Measurements from ENCODE around the gene NGEF.
"Not testable (repeated sequence)": the region's sequence is repeated elsewhere in the genome, so short reads cannot be mapped to it uniquely, and the experiment has no call there.

The NGEF gene

DNA sequence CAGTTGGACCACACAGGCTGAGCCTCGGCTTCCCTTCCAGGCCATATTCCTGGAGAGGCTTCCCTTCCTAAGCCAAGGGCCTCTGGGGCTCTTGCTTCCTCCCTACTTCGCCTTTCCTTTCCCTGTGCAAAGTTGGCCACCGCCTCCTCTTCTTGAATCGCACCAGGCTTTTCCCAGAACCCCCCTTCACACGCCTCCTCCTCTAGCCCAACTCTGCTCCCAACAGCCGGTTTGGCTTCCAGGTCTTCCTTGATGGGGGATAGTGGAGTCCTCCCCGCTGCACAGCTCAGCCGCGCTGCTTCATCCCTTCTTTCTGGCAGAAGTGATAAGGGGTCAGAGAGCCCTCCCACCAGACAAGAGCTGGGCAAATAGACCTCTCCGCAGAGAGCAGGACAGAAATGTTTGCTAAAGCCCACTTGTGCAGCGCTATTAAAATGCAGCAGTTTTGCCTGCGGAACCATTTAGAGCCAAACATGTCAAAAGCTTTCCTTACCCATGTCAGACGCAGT is 86.6 kb downstream of the NGEF start:
- DNase-seq: peak; percentile 53

DNA sequence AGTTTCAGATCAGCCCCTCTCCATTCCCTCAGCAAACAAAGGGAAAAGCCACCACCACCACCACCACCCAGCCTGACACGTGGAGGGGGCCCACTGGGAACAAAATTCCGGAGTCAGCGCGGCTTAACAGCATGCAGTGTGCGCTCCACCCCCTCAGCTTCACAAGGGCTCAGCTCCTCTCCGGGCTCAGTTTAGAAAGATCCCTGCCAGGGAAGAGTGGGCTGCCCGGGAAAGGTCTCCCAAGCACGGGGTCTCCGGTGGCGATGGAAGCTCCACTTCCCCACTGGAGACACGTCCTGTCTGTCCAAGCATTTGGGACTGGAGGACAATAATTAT is 87.3 kb downstream of the NGEF start:
- peak; percentile 24 for DNase-seq

DNA sequence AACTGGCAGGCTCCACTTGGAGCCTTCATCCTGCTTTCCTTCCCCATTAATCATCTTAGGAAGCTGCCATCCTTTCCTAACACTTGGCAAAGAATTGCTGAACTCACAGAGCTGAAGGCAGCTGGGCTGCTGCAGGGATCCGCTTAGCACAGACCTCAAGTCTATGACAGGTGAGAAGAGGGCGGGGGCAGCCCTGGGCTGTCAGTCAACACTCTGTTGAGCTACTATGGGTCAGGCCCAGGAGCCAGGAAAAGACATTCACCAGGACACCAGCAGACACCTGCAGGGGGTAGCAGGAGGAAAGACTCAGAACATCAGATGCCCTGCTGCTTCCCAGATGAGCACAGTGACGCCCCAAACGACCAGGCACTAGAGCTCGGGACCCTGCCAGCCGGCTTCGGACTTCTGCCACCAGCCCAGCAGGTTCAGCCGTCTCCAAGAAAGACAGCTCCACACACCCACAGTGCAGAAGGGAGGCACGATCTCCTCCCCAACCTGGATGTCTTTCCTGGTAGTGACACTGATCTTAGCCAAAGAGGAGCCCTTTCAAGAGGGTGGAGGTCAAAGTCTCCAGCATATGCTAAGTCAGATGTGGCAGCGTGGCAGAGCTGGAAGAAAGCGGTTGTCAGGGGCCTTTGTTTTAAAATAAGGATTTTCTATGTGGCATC is 87.8 kb downstream of the NGEF start:
- no peak for DNase-seq

DNA sequence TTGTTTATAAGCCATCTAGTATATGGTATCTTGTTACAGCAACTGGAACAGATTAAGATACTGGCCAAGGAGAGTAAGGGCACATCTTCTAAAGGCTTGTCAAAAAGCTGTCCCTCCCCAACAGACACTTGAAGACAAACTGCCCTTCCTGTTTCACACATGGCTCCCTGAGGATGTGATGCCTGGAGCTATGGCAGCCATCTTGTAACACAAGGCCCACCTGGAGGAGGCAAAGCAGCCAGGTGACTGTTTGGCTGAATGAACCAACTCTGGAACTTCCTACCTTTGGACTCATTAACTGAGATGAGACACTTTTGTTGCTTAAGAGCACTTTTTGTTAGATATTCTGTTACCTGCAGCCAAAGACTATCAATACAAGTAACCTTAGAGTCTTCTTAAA is 88.6 kb downstream of the NGEF start:
- DNase-seq: no peak

DNA sequence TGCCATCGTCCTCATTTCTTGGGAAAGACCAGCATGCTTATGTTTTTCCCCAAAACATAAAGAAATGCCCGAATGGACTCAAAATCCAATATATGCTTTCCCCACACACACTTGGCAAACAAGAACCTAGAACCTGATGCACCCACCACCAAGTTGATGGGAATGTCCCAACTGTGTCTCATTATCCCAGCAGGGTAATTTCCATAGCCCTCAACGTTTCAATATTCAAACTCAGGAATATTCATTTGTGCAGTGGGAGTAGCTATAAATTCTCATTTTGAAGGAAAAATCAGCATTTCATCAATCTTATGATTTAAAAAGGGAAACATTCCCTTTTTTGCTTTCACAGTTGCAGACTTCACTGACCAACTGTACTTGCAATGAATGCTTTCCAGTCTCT is 92.3 kb downstream of the NGEF start:
- no peak for DNase-seq

DNA sequence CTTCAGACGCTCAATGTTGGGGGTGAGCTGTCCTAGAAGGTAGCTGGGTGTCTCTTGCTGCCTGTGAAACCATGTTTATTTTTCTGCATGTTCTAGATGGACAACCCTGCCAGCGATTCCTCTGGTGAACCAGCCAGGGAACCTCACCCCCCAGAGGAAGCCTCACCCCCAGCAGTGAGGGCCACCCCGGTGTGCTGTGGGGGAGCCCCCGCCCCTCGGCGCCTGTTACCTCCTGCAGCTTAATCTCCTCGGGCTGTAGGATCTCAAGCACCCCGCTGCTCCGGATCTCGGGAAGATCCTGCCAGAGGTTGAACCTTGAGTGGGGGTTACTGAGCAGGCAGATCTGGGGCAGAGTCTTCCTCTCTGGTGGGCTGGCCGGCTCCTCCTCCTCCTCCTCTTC is 93.0 kb downstream of the NGEF start:
- DNase-seq: no peak

DNA sequence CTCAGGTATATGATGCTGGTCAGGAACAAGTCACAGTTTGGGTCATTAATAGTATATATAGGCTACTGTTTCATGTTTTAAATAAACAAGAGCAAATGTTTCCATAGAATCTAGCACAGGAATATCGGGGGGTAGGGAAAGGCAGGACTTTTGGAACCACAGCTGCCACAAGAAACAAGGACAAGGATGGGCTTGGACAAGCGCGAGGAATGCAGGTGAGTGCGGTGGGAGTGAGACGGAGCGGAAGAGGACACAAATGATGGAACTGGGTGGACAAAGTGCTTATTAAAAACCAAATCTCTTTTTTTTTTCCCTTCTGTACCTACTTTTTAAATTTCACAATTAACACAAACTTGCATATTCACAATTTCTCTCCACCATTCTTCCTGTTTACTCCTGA is 93.9 kb downstream of the NGEF start:
- no peak for DNase-seq

DNA sequence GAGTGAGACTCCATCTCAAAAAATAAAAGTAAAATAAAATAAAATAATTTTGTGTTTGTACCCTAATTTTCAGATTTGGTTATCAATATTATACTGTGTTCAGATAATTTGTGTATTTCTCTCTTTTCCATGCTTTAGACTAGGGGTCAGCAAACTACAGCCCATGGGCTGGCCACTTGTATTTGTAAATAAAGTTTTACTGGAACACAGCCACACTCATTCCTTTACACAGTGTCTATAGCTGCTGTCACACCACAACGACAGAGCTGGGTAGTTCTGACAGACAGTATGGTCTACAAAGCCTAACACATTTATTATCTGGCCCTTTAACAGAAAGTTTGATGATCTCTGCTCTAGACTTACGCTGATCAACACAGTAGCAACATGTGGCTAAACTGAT is 99.2 kb downstream of the NGEF start:
- DNase-seq: no peak

DNA sequence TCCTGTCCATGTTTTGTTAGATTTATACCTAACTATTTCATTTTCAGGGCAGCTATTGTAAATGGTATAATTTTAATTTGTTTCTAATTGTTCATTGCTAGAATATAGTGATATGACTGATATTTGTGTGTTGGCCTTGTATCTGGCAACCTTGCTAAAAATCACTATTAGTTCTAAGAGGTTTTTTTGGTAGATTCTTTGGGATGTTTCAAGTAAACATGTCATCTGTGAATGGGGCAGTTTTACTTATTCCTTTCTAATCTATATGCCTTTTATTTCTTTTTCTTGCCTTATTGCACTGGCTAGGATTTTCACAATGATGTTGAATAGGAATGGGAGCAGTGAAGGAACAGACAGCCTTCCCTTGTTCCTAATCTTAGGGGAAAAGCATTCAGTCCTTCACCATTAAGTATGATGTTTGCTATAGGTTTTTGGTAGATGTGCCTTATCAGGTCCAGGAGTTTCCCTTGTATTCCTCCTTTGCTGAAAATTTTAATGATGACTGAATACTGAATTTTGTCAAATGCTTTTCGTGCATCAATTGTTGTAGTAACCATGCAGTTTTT is 101.3 kb downstream of the NGEF start:
- DNase-seq: no peak

DNA sequence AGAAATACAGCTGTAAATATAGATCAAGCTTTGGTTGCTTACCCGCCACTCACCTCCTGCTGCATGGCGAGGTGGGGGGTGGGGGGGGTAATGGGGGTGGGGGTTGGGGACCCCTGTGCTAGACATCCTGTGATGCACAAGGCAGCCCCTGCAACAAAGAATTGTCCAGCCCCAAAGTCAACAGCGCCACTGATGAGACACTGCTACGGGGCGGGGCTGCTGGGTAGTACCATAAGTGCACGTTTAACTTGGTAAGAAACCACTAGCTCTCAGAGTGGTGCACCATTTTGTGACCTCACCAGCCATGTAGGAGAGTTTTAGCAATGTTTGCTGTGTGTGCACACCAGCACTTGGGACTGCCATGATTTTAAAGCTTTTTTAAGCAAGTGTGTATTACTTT is 102.7 kb downstream of the NGEF start:
- DNase-seq: no peak

DNA sequence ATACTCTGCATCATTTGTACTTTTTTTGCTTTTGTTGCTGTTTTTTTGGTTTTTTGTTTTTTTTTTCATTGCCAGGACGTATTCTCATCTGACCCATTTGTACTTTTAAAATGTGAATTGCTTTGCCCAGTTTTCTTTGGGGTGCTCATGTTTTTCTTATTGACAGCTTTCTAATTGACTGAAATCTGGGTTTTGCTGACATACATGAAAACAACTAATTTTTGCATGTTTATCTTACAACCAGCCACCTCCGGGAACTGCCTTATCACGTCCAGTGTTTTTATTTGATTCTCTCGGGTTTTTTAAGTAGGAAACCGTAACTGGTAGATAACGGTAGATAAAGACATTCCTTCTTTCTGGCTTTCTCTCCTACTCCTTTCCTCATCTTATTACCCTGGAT is 104.4 kb downstream of the NGEF start:
- no peak for DNase-seq

DNA sequence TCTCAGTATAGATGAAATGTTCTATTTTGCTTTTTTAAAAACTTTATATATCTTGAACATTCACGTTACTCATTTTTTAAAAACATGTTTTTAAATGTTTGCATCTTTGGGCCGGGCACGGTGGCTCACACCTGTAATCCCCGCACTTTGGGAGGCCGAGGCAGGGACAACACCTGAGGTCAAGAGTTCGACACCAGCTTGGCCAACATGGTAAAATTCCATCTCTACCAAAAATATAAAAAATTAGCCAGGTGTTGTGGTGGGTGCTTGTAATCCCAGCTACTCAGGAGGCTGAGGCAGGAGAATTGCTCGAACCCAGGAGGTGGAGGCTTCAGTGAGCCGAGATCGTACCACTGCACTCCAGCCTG is 105.4 kb downstream of the NGEF start:
- not testable (repeated sequence) for DNase-seq

DNA sequence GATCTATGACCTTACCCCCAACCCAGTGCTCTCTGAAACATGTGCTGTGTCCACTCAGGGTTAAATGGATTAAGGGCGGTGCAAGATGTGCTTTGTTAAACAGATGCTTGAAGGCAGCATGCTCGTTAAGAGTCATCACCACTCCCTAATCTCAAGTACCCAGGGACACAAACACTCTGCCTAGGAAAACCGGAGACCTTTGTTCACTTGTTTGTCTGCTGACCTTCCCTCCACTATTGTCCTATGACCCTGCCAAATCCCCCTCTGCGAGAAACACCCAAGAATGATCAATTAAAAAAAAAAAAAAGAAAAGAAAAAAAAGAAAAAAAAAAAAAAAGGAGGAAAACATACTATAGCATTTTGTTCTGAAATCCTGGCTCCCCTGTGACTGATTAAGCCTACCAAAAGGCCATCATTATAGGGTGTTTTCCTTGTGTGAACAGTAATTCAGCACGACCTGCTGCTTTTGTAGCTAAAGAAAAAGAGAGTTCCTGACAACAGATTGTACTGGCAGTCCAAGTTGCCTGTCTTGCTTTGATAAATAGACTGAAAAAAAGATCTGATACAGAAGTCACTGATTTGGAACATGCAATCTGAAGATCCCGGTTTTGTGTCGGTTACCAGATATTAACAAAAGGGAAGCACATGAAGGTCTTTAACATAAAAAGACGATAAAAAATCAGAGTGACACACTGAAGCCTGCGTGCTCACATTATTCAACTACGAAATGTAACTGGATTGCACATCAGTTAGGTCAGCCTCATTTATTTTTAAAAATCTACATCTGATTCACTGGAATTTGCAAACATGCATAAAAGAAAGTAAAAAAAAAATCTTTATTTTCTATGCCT is 106.0 kb downstream of the NGEF start:
- DNase-seq: not testable (repeated sequence)

DNA sequence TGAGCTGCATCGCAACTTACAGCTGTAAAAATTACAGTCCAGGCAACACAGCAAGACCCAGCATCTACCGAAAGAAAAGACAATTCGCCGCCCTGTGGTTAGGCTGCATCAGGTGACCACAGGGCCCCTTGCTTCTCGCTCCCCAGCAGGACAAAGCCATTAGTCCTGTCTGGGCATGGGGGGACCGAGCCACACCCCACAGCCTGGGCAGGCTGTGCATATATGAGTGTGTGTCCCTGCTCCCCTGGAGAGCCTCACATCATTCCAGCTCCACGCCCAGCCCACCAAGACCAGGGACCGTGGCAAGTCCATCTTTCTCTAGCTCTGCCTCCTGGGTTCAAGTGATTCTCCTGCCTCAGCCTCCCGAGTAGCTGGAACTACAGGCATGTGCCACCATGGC is 109.1 kb downstream of the NGEF start:
- no peak for DNase-seq

DNA sequence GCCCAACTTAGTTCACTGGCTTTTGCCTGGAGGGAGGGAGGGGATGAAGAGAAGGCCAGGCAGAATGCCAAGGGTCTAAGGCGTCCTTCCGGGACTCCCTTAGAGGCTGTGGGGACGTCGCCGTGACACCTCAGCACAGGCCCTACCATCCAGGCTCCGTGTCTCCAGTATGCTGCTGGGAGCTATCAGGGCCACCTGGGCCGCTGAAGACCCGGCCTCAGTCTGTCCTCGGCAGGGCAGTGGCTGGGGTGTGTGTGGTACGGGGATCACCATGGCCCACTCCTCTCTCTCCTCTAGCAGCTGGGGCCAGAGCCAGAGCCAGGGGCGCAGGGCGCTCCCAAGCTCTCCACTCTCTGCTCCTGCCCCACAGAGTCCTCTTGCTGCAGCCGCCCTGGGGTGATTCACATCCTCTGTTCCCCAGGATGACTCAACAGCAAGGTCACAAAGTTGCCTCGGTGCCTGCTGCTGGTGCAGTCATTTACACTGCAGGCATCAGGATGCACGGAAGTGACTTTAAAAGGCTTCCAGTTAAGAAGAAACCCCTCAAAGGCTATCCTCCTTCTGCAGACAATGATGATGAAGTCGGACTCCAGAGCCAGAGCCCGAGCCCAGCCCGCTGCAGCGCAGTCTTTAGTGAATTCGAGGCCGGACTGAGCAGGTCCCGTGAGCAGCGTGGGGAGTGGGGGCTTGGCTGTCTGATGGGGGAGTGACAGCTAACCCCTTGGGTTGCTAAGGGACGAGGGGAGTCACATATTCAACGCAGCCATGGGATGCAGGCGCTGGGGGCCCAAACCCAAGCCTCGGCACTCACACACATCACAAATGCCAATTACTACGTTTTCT is 111.1 kb downstream of the NGEF start:
- DNase-seq: no peak

DNA sequence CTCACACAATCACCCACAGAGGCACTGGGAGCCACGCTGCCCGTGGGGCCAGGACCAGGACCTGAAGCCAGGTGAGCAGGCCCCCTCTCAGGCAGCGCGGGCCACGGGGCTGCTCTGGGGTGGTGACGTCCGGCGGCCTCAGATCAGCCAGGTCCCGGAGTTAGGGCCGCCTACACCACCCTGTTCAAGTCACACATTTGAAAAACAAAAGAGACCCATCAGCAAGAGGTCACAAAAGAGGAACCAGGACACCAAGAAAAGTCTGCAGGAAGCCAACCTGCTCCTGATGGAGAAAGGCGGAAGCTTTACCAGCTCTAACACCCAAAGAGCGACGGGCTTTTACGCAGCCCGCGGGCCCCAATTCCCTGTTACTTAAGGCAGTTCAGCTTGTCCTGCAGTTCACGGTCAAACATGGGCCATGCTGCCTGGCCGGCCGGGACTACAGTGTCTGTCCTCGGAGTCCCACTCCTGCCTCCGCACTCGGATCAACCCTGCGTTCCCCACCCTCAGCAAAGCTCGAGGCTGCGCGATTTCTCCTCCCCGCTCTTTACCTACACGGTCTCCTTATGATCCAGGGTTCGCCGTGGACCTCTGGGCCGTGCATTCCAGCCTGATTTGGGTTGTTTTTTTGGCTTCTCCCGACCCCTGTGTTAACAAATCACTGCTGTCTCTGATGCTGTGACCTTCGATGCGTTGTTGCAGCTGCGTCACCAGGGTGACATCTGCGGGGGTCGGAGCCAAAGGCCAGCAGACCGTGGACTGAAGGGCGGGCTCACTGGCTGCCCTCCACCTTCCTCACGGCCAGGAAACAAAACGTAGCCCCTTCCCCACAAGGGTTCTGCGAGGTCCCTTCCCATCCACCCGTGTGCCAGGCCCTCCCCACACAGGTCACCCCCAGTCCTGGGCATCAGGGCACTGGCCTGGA is 112.0 kb downstream of the NGEF start:
- DNase-seq: no peak

DNA sequence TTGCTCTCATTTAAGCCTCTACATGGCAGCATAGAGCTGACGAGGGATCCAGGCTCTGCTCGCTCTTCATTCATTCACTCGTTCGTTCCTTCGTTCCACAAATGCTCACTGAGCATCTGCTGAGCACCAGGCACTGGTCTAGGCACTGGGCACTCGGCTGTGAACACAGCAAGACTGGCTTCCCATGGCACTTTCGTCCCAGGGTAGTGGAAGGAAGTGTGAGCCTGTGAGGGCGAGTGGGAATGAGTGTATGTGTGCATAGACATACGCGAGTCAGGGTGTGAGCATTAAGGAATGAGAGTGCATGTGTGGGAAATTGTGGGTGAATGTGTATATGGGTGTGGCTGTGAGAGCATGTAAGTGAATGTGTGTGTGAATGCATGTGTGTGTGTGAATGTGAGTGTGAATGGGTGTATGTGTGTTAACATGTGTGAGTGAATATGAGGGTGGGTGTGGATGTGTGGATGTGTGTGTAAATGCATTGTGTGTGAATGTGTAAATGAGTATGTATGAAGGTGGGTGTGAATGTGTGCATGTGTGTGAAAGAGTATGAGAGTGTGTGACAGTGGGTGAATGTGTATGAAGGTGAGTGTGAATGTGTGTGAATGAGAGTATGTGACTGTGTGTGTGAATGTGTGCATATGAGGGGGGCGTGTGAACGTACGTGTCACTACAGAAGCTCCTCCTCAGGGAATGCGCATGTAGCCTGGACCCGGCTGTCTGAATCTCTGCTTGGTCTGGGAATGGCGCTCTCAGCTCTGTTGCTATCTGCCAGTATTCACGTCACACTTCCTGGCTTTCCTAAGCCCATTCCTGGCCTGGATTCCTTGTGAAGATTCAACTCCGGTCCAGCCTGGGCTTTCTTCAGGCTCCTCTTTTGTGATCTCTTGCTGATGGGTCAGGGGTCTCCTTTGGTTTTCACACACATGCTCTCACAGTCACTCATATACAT is 114.2 kb downstream of the NGEF start:
- DNase-seq: no peak

DNA sequence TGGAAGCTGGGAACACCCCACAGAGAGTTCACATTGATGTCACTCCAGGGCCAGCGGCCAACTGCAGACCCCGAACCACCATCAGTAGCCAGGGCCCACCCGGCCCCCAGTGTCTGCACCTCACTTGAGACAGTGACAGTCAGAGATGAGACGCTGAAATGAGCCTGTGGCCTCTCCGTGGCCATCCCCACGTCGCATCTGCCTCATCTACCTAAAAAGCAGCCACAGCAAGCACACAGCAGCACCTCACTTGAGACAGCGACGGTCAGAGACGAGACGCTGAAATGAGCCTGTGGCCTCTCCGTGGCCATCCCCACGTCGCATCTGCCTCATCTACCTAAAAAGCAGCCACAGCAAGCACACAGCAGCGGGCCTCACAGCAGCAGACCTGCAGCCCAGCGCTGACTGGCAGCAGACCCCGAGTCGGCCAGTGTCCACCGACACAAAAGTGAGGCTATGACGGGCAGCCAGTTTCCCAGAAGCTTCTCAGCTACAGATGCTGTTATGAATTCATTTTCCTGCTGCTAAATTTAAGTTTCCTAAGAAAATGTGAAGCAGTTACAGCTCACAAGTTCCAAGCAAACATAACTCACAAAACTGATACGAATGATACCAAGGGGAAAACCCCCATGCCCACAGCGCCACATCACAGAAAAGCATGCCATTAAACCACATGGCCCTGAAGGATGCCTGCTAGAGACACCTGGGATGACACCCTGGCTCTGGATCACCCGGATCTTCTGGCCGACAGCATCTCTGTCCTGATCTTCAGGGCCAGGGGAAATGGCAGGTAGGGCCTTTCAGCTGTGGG is 115.3 kb downstream of the NGEF start:
- no peak for DNase-seq

DNA sequence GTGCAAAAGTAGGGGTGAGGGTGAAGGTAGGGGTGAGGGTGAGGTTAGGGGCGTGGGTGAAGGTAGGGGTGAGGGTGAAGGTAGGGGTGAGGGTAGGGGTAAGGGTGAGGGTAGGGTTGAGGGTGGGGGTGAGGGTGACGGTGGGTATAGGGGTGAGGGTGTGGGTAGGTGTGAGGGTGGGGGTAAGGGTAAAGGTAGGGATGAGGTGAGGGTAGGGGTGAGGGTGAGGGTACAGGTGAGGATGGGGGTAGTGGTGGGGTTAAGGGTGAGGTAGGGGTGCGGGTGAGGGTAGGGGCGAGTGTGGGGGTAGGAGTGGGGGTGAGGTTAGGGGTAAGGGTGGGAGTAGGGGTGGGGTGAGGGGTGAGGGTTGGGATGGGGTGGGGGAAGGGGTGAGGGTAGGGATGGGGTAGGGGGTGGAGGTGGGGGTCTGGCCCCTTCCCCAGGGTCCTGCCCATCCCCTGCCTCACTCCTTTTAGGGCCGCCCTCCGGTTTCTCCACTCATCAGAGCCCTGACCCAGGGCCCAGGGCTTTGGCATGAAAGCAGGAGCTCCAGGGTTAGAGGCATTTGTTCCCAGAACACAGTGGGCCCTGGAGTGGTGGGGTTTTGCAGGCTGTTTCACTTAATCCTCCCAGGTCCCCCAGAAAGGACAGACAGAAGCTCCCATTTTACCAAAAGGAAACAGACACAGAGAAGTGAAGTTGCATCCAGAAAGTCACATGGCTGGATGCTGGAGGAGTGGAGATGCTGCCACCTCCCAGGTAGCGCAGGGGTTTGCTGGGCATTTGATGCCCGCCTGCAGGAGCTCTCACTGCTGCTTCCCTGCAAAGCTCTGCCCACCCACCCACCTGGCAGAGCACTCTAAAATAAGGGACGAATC is 116.1 kb downstream of the NGEF start:
- no peak for DNase-seq

Measured in femur (tissue), 1 donor.